GM19351 (cell line): ENCODE measurements around the gene ADRA2A.

Source experiments
- ATAC-seq: cut with Tn5 transposase; IDR thresholded peaks from one replicate; pipeline ENCODE4 v1.9.1; 2021; ENCODE audit warnings: mild to moderate bottlenecking, moderate library complexity; ENCODE audit not compliant: unreplicated experiment

Gene ADRA2A

DNA sequence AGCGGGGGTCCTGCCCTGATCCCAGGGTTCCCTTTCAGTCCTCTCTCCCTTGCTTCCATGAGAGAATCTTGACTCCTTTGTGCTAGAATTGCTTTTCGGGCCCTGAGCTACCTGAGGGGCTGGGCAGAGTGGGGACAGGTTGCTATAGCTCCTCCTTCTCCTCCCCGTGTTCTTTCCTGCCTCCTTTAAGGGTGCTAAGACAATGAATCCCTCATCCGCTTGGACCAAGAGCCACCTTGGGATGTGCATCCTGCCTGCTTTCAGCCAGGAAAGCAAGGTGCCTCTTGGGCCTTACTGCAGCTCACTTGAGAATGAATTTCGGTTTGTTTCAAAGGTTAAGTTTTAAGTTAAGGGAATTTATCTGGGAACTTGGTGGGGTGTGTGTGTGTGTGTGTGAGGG is 53.6 kb downstream of the ADRA2A start:
- ATAC-seq = no peak
